Esophagus squamous epithelium (tissue), 4 donors: Measurements from ENCODE around the gene ATF7IP2.
"Not testable (repeated sequence)": the region's sequence is repeated elsewhere in the genome, so short reads cannot be mapped to it uniquely, and the experiment has no call there.

Experiments used
- CTCF ChIP-seq, 6 experiments: fragments of 450-650 bp in 4 of 6; fragments of 200-600 bp in 2 of 6; sonication (generic) in 2 of 6; IDR thresholded peaks; one replicate each; pipeline ENCODE4 v1.5.1; 2016 to 2019; ENCODE audit warnings: antibody characterized with exemption in 6 of 6, mild to moderate bottlenecking in 4 of 6, moderate library complexity in 4 of 6
- POLR2A ChIP-seq, 4 donors: fragments of 450-650 bp; IDR thresholded peaks; one replicate each; pipeline ENCODE4 v1.6.1; 2017; ENCODE audit warnings: antibody characterized with exemption in 4 of 4, mild to moderate bottlenecking in 4 of 4, moderate library complexity in 3 of 4

DNA sequence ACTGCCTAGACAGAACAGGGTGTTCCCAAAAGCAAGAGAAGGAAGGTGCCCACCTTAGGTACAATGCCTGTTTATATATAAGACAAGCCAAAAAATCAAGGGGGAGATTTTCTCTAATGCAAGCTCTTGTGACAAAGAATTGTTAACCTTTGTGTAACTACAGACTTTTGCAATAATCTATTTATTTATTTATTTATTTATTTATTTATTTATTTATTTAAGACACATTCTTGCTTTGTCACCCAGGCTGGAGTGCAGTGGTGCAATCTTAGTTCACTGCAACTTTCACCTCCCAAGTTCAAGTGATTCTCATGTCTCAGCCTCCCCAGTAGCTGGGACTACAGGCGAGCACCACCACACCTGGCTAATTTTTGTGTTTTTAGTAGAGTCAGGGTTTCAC is 41.2 kb upstream of the ATF7IP2 start:
- TF ChIP-seq POLR2A, CTCF (IDR thresholded peaks at IDR 0.05): not testable (repeated sequence)
